ENCODE results near the gene ID3.

Gene ID3

DNA sequence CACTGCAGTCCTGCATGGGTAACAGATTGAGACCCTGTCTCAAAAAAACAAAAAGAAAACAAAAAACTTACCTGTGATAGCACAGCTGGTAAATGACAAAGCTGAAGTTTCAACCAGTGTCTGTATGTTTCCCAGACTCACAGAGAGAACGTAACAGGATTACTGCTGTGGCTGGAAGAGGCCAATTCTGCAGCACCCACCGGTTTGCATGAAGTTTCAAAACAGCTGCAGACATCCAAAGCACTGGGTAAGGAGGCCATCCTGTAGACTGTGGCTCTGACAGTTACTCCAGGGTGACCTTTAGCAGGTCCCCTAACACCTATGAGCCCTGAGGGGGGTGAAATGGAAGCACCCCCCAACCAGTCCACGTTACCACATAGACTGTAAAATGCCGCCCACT, 7.5 kb downstream of the ID3 start:
- DNase-seq (ENCODE audit: low read depth in 1 of 2, low spot score in 1 of 2) = no peak
- TF ChIP-seq SPI1 (IDR thresholded peaks at IDR 0.05; ENCODE audit: borderline replicate concordance, low read depth) = no peak
- TF ChIP-seq, protein P1, sequence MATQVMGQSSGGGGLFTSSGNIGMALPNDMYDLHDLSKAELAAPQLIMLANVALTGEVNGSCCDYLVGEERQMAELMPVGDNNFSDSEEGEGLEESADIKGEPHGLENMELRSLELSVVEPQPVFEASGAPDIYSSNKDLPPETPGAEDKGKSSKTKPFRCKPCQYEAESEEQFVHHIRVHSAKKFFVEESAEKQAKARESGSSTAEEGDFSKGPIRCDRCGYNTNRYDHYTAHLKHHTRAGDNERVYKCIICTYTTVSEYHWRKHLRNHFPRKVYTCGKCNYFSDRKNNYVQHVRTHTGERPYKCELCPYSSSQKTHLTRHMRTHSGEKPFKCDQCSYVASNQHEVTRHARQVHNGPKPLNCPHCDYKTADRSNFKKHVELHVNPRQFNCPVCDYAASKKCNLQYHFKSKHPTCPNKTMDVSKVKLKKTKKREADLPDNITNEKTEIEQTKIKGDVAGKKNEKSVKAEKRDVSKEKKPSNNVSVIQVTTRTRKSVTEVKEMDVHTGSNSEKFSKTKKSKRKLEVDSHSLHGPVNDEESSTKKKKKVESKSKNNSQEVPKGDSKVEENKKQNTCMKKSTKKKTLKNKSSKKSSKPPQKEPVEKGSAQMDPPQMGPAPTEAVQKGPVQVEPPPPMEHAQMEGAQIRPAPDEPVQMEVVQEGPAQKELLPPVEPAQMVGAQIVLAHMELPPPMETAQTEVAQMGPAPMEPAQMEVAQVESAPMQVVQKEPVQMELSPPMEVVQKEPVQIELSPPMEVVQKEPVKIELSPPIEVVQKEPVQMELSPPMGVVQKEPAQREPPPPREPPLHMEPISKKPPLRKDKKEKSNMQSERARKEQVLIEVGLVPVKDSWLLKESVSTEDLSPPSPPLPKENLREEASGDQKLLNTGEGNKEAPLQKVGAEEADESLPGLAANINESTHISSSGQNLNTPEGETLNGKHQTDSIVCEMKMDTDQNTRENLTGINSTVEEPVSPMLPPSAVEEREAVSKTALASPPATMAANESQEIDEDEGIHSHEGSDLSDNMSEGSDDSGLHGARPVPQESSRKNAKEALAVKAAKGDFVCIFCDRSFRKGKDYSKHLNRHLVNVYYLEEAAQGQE (IDR thresholded peaks at IDR 0.05; ENCODE audit: insufficient replicate concordance, low read depth) = no peak
- no peak for TF ChIP-seq POLR2AphosphoS5 (IDR thresholded peaks at IDR 0.05; ENCODE audit: low read depth)
- TF ChIP-seq, protein P2, sequence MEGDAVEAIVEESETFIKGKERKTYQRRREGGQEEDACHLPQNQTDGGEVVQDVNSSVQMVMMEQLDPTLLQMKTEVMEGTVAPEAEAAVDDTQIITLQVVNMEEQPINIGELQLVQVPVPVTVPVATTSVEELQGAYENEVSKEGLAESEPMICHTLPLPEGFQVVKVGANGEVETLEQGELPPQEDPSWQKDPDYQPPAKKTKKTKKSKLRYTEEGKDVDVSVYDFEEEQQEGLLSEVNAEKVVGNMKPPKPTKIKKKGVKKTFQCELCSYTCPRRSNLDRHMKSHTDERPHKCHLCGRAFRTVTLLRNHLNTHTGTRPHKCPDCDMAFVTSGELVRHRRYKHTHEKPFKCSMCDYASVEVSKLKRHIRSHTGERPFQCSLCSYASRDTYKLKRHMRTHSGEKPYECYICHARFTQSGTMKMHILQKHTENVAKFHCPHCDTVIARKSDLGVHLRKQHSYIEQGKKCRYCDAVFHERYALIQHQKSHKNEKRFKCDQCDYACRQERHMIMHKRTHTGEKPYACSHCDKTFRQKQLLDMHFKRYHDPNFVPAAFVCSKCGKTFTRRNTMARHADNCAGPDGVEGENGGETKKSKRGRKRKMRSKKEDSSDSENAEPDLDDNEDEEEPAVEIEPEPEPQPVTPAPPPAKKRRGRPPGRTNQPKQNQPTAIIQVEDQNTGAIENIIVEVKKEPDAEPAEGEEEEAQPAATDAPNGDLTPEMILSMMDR (IDR thresholded peaks at IDR 0.05; ENCODE audit: insufficient read depth, low read length) = no peak
- TF ChIP-seq GABPA (IDR thresholded peaks at IDR 0.05; ENCODE audit: low read depth) = no peak
- H3K27me3 ChIP-seq (ENCODE audit: insufficient read depth, poor library complexity, severe bottlenecking) = peaks cover 58% of the 10 kb centered on the region
- no peak overlapping the region for H3K27ac ChIP-seq (replicated peaks)
- H3K4me3 ChIP-seq (replicated peaks; ENCODE audit: insufficient read depth, low read length) = no peak overlapping the region

DNA sequence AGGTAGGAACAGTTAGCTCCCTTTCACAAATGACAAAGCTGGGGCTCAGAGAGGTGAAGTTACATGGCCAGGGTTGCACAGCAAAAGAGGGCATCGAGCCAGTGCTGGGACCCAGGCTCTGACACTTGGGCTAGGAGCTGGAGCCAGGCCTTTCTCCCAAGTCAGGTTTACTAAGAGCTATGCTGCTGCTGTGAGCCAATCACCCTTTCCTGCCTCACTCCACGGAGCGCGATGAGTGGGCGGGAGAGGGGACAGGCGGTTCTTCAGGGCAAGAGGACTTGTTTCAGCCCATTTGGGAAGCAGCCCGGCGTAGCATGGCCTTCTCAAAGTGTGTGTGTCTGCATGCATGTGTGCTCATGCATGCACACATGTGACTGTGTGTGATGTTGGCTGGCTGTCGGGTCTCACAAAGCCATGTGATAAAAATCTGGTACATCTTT, 10.6 kb downstream of the ID3 start:
- TF ChIP-seq SPI1 (IDR thresholded peaks at IDR 0.05; ENCODE audit: borderline replicate concordance, low read depth) (no peak), GABPA (IDR thresholded peaks at IDR 0.05; ENCODE audit: low read depth) (no peak), POLR2AphosphoS5 (IDR thresholded peaks at IDR 0.05; ENCODE audit: low read depth) (no peak)
- TF ChIP-seq, protein P2 (IDR thresholded peaks at IDR 0.05; ENCODE audit: insufficient read depth, low read length) = no peak
- TF ChIP-seq, protein P1 (IDR thresholded peaks at IDR 0.05; ENCODE audit: insufficient replicate concordance, low read depth) = no peak
- Histone ChIP-seq H3K27me3 (ENCODE audit: insufficient read depth, poor library complexity, severe bottlenecking) (peaks cover 33% of the 10 kb centered on the region), H3K4me3 (replicated peaks; ENCODE audit: insufficient read depth, low read length) (no peak overlapping the region), H3K27ac (replicated peaks) (no peak overlapping the region)
- DNase-seq (ENCODE audit: low read depth in 1 of 2, low spot score in 1 of 2) = no peak

DNA sequence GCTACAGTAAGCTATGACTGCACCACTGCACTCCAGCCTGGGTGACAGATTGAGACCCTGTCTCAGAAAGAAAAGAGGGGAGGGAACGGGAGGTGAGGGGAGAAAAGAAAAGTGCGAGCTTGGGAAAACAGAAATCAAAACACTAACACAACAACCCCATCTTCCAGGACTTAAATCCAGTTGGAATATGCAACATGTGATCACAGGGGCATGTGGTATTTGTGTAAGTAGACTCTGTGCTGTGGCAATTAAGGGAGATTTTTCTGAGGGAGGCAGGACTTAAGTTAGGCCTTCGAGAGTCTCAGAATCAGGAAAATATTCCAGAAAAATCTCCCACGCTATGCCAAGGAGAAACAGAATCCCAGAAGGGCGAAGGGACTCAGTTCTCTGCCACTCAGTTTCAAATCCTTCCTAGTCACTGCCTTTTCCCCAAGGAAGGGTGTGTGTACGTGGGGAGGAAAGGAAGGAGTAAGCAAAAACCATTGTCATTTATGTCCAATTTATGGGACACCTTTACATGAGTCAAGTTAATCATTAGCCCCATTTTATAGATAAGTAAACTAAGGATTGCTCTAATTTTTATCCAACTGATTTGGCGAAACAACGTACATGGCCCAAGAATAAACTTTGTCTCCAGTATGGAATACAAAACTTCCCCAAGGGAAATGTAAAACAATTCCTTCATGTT, 12.3 kb downstream of the ID3 start:
- no peak for TF ChIP-seq POLR2AphosphoS5 (IDR thresholded peaks at IDR 0.05; ENCODE audit: low read depth)
- TF ChIP-seq GABPA (IDR thresholded peaks at IDR 0.05; ENCODE audit: low read depth) = no peak
- TF ChIP-seq, protein P2 (IDR thresholded peaks at IDR 0.05; ENCODE audit: insufficient read depth, low read length) = no peak
- no peak for TF ChIP-seq SPI1 (IDR thresholded peaks at IDR 0.05; ENCODE audit: borderline replicate concordance, low read depth)
- TF ChIP-seq, protein P1 (IDR thresholded peaks at IDR 0.05; ENCODE audit: insufficient replicate concordance, low read depth) = no peak
- no peak for DNase-seq (ENCODE audit: low read depth in 1 of 2, low spot score in 1 of 2)
- Histone ChIP-seq H3K4me3 (replicated peaks; ENCODE audit: insufficient read depth, low read length) (no peak overlapping the region), H3K27ac (replicated peaks) (no peak overlapping the region), H3K27me3 (ENCODE audit: insufficient read depth, poor library complexity, severe bottlenecking) (peaks cover 21% of the 10 kb centered on the region)
